HG03280 (cell line): ENCODE data around the gene VPS52.
"Not testable (repeated sequence)": the region's sequence is repeated elsewhere in the genome, so short reads cannot be mapped to it uniquely, and the experiment has no call there.

ENCODE experiments used
- ATAC-seq: cut with Tn5 transposase; IDR thresholded peaks from one replicate; pipeline ENCODE4 v1.9.1; 2021; ENCODE audit warnings: mild to moderate bottlenecking, moderate library complexity; ENCODE audit not compliant: unreplicated experiment

The VPS52 gene

DNA sequence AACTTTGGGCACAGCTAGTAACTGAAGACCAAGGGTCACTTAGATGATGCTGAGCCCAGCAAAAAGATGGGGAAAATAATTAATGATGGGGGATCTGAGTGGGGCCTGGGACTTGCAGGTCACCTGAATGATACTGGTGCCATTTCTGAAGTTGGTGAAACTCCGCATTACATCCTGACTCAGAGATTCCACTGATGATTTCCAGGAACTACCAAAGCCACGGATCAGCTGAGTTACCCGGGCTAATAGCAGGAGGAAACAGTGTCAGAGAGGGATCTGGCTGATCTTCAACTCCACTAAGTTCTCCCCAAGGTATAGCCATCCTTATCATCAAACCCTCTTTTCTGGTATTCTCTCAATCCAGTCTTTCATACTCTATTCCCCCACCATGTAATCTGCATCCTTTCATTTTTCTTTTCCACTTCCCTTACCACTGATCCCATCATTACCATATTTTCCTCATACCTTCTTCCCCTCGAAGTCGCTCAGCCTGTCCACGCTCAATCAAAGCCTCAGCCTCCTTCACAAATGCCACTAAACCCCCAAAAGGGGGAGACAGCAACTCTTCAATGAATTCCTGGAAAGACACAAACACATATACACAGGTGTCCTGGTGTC is 20.2 kb downstream of the VPS52 start:
- no peak for ATAC-seq

DNA sequence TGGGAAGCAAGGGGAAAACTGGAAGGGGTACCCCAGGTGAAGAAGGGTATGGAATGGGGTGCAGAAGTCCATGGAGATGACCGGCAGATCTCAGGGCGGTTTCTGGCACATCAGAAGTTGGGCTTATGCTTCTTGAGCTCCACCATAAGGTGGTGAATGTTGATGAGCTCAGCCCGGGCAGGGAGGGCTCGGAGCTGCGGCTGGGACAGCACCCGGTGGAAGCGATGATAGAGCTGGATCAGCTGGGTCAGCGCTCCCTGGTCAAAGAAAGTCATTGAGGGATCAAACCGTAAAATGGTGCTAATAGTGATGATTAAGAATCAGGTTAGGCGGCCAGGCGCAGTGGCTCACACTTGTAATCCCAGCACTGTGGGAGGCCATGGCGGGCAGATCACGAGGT is 20.9 kb downstream of the VPS52 start:
- ATAC-seq = no peak

DNA sequence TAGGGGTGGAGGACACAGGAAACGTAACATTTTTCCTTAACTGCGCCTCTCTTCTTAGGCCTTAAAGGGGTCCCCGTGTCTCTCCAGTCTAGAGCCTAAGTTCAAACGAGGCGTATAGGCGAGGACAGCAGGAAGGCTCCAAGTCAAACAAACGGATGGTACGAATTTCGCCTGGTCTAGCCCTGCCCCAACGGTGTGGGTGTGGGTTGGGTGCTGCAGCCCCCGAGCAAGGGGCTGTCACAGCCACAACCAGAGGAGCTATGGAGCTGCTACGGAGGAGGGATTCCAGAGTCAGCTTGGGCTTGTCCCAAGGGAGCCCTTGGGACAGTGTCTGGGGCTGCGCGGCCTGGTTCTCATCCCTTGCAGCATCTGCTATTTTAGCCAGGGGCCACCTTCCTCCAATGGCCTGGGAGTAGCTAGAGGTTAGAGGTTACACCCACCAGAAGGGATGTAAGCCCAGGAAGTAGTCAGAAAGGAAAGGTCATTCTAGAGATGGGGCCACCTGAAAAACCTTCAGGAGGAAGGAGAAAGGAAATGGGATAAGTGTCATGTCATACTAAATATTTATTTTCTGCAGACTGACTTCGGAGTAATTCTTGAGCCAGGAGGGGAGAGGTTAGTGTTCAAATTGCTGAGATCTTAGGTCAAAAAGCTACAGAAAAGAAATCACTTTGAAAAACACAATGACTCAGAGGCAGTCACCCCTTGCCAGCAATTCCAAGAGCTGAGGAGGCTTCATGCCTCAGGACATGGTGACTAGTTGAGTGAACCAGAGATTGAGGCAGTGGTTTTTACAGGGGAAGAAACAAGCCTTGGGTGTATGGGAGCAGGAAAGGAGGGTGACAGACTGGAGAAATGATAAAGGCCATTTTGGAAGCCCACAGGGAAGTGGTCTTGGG is 21.7 kb downstream of the VPS52 start:
- no peak for ATAC-seq

DNA sequence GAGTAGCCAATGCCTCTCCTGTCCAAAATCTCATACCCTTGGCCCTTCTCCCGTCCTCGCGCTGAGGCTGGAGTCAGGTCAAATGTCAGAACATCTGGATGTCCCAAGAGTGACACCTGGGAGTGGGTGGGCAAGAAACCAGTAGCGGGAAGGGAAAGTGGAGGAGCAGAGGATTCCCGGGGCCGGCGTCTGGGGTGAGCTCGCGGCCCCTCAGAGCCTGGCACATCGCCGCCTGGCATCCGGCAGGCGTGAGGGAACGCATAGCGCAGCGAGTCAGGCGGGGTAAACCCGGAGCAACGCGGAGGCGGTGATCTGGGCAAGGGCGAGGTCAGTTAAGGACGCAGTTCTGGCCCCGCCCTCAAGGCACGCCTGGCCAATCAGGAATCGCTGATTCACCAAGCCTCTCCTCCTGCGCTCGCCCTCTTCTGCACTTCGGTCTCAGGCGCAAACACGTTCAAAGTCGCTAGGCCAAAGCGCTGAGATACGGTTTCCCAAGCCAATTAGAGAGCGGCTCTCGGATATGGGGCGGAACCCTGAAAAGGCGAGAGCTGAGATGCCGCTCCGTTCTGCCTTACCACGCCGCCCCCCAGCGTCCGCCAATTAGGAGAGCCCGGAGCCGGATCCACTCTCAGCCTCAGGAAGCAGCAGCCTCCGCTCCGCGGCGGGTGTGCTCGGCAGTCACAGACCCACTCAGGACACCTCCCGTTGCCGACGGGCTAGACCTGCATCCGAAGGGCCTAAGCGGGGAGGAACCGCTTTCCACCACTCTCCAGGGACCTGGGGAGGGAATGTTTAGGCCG is 22.5 kb downstream of the VPS52 start:
- ATAC-seq = peak; percentile 85

DNA sequence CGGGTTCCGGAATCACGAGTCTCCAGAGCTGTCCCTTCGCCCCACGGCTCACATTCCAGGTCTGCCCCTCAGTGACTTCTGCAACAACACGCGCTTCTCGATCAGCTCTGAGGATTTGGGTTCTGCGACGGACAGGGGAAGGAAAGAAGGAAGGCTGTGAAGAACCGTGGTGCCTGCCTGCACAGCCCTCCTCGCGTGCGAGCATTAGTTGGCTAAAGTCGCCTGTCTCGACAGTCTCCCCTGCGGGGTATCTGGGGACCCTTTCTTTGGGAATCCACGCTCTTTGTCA is 23.1 kb downstream of the VPS52 start:
- ATAC-seq = no peak

DNA sequence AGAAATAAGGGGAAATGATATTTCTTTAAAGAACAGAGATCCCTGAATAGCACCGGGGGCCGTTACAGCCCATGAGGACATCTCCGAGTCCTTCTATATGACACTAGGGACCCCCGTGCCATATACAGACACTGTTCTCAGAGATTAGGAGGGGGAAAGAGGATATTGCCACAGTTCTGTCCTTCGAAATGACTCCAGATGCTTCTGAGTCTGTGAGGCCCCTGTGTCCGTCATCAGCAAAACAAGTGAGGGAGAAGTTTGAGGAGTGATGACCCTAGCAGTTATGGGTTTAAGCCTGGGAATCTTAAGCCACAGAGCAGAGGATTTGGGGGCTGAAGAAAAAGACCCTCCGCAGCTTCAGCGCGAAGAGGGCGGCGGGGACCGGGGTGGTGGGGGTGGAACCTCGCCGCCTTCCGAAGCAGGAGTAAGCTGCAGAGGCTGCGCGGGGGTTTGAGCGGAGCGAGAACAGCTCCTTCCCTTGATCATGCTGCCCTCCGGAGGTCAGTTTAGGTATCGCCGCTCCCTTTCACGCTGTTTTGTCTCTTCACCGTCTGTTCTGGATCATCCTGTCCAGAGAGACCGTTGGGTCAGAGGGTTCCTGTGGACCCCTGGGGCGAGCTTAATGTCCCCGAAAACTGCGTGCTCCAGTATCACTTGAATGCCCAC is 23.6 kb downstream of the VPS52 start:
- ATAC-seq = peak; percentile 30

DNA sequence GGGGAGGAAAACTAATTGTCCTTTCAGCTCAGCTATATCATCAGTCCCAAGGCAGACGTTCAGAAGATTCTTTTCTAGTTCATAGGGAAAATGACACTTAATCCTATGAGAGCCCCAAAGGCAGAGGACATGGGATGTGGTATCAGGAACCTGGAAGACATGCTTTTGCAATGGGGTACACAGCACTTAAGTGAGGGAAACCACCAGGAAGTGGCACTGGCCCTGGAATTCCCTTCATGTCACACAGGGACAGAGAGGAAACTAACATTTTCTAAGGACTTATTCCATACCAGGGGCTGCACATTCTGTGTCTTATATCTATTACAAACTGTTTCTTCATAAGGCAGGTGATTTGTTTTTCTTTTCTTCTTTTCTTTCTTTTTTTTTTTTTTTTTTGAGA is 28.2 kb downstream of the VPS52 start:
- no peak for ATAC-seq

DNA sequence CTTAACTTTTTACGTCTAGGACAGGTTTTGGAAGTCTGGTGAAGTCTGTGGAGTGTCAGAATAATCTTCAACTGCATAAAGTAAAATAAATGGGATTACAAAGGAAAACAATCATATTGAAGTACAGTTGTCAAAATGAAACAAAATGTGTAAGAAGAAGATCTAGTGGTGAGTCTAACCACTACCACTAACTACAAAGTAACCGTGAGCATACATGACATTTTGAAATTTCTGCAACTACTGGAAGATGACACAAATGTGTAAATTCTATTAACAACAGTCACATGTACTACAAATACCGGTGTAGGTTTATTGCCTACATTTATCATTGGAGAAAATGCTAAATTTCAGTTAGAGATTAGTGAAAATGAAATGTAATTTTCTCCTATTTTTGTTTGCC is 29.7 kb downstream of the VPS52 start:
- no peak for ATAC-seq

DNA sequence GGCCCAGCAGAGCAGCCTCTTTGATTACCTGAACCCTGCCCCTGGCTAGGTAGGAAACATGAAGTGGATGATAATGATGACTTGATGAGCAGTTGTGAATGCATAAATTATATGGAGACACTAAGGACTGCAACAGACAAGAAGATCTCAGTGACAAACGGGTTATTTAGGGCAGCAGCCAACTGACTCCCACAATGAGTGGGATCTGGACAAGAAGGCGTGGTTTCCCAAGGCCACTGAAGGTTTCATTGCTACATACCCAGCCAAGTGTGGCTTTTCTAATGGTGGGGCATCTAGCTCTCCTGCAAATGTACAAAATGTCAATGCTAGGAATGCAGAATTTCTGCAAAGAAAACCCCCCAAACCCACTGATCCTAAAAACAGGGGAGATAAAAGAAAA is 33.9 kb downstream of the VPS52 start:
- no peak for ATAC-seq

DNA sequence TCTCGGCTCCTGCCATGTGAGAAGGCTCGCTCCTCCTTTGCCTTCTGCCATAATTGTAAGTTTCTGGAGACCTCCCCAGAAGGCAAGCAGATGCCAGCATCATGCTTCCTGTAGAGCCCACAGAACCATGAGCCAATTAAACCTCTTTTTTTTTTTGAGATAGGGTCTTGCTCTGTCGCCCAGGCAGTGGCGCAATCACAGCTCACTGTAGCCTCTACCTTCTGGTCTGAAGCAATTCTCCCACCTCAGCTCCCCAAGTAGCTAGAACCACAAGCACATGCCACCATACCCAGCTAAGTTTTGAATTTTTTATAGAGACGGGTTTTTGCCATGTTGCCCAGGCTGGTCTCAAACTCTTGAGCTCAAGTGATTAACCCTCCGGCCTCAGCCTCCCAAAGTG is 34.8 kb downstream of the VPS52 start:
- ATAC-seq = no peak

DNA sequence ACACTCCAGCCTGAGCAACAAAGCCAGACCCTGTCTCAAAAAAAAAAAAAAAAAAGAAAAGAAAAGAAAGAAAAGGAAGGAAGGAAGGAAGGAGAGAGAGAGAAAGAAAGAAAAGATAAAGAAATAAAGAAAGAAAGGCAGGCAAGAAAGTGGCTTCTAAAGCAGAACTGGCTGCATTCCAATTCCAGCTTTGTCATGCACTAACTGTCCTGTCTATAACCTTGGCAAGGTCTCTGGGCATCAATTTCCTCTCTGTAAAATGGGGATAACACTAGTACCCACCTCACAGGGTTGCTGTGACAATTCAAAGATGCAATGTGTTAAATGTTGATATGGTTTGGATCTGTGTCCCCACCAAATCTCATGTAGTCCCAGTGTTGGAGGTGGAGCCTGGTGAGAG is 35.3 kb downstream of the VPS52 start:
- no peak for ATAC-seq

DNA sequence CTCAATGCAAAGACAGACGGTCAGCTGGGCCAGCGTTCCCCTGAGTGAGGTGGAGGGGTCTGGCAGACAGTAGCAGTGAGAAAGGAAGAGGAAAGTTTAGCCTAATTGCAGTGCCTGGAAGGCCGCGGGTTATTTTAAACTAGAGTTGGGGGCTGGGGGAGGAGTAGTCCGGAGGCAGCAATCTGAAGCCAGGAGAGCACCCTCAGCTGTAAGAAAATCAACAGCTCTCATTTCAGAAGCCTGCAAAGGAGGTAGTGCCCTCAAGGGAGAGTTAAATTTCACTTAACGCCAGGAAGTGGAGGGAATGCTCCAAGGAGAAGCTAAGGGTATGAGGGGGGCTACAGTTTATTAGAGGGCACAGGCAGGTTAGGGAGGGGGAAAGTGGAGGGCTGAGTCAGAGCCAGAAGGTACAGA is 36.4 kb downstream of the VPS52 start:
- ATAC-seq = no peak

DNA sequence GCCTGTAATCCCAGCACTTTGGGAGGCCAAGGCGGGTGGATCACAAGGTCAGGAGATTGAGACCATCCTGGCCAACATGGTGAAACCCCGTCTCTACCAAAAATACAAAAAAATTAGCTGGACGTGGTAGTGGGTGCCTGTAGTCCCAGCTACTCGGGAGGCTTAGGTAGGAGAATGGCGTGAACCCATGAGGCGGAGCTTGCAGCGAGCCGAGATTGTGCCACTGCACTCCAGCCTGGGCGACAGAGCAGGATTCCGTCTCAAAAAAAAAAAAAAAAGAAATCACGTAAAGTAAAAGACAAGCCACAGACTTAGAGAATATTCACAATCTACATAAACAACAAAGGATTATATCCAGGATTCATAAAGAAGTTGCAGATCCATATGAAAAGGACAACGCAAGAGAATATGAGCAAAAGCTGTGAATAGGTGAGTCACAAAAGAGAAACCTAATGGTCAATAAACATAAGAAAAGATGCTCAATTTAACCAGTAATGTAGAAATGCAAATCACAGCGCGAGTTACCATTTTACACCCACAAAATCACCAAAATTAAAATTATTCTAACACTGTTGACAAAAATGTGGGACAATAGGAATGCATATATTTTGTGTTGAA is 45.1 kb downstream of the VPS52 start:
- not testable (repeated sequence) for ATAC-seq

DNA sequence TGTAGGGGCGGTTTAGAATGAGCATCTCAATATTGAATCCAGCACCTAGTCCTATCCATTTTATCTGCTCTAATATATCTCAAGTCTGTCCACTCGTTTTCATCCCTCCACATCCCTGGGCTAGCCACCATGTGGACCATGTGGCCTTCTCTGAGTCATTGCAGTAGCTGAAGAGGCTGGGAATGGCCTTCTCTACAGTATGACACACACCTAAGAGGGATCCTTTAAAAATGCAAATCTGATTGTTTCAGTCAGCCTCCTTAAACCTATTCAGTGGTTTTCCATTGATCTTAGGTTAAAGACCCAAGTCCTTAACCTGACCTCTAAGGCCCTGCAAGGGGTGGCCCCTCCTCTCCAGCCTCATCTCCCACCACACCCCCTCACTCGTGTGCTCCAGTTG is 54.0 kb downstream of the VPS52 start:
- ATAC-seq = no peak

DNA sequence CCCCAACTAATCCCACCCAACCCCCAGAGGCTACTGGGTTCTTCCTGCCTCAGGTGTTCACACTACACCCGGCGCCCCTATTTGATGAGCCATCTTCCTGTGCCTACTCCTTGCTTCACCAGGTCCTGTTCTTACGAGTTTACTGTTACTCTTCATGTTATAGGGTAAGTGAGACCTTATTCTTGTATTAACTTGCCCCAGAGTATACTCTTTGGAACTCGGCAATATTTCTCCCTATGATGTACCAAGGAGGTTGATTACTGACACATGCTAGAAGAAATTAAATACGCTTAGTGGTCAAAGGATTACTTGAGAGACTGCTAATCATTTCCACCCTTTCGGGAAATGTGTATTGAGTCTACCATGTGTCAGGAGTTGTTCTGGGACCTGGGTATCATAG is 54.4 kb downstream of the VPS52 start:
- no peak for ATAC-seq

DNA sequence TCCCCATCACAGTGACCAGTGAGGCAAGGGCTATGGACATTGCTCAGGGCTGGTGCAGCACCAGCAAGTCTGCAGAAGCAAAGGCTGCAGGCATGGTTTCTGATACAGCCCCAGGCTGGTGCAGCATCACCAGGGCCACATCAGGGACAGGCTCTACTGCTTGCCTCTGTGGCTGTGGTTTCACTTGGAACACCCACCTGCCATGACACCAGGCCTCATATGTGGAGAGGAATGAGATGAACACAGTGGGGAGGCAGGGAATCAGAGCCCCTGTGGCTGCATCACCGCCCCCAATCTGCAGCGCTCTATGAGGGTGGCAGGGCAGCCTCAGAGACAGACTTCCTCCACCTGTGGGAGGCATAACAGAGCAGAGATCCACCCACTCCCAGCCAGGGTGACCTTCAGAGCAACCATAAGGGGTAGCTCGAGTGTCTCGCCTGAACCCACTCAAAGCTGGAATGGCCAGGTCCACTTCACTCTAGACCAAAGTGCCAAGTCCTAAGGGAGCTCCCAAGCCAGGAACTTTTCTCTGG is 55.5 kb downstream of the VPS52 start:
- no peak for ATAC-seq

DNA sequence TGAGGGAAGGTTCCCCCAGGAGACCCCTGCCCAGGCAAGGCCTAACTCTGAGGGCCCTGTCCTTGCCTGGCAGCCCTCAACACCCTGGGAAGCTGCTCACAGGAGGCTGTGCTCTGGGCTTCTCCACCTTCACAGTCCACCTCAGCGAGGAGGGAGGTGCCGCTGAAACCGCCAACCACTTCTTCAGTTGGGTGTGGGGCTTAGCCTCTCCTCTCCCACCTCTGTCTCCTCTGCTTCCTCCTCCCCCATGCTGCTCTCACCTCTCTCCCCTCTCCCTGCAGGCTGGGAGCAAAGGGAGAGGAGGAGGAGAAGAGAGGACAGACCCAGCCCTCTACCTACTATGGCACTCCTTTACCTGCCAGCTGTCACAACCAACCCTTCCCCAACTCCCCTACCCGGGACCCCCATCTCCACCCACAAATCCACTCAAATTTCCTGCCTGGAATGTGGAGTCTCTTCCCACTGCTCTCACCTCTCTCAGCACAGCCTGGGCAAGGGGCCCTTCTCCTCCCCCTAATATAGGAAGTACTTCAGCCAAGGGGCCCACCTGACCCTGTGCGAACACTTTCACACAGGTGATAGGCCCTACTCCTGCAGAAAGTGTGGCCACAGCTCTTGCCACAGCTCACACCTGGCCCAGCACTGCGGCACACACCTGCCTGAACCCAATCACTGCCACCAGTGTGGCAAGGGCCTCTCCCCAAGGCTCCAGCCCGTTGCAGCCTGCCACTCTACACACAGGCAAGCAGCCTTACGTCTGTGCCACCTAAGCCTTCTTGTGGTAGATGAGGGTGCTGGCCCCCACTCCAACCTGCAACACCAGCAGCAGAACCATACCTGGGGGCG is 56.2 kb downstream of the VPS52 start:
- no peak for ATAC-seq

DNA sequence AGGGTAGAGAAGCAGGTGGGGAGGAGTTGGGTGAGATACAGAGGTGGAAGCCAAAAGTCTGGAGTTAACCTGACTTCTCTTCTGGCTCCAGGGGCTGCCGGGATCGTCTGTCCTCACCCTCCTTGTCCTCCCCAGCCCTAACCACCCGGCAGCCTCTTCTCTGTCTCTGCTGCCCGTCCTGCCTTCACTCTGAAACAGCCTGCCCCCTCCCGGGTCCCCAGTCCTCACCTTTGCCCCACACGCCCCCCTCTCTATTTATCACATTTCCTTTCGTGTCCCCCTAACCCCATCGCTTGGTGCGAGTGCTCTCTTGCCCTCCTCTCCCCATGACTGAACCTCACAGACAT is 57.7 kb downstream of the VPS52 start:
- ATAC-seq = no peak

DNA sequence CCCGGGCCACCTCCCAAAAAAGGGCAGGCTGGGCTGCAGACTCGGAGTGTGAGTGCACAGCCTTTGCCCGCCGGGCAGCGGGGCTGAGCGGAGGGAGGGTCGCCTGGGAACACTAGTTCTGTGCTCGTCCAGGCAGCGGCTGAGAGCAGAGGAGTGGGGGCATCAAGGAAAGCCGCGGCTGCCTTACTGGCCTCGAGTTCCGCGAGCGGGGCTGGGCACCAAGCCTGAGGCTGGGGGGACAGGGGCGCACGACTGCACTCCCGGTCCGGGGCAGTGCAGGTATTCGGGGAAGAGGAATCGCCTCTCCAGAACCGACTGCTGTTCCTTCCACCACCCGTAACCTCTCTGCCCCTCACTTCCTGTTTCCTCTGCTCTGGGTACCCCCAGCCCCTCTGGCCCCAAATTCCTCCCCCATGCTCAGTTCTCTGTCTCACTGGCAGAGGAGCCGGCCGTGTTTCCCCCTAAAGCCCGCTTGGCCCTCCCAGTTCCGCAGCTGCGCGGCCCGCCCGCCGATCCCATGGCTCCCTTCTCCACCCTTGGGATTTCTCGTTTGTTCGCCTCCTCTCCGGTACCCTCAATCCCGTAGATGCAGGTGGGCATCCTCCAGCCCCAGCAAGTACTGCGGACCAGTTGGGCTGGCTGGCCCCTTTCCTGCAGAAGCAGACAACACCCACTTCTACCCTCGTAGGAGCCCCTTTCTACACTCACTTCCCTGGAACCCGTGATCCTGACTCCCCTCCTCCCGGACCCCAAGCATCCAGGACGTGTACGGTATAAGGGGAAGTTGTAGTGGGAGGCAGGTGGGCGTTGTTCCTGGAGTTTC is 58.3 kb downstream of the VPS52 start:
- no peak for ATAC-seq
